HepG2 (cell line): Measurements from ENCODE around the gene DUSP16. TPM values are rescaled to one million over a fixed set of nuclear protein-coding genes. Genes with fewer than 3 reads are reported as not detected.

Experiments used
- ATAC-seq: fragments of 200-7000 bp; cut with Tn5 transposase; 3 replicates; pipeline ENCODE4 v1.9.1; 2020; ENCODE audit warnings: mild to moderate bottlenecking, moderate library complexity
- BruUV-seq: library from RNA; stranded (reverse); fragments of 400-500 nt; replicated peaks from 2 replicates; lab custom pipeline; 2021; lab: Mats Ljungman, UMichigan
- CTCF ChIA-PET: fragments of 300-600 bp; formaldehyde crosslinking; extraction: SDS; loops from one replicate; lab custom pipeline; 2021; ENCODE audit warnings: low total read pairs, inconsistent platforms, low intra/inter-chr PET ratio; lab: Yijun Ruan, JAX
- POLR2A ChIA-PET: fragments of 350-600 bp; sonication (Branson Sonifier 250); formaldehyde crosslinking; loops from one replicate; lab custom pipeline; 2020; ENCODE audit warnings: antibody characterized with exemption, inconsistent platforms; lab: Yijun Ruan, JAX
- DNase-seq: peaks from one replicate; pipeline ENCODE4 v3.0.0-alpha.2; 2015; ENCODE audit warnings: low spot score
- FAIRE-seq: peaks from 3 replicates; lab custom pipeline; 2011; peaks lifted over from hg19 to GRCh38; lab: Jason Lieb, UNC
- H2AFZ ChIP-seq: one replicate; pipeline ENCODE4 v1.6.1; 2011; ENCODE audit warnings: low read length, inconsistent platforms
- H3K27ac ChIP-seq: fragments of 300-600 bp; 3 replicates; pipeline ENCODE4 v1.8.0; 2011; ENCODE audit warnings: mixed run types, mild to moderate bottlenecking, mixed read lengths, low read length, inconsistent platforms; ENCODE audit not compliant: insufficient read depth; ENCODE audit errors: extremely low read length
- H3K27me3 ChIP-seq, 2 experiments: fragments of 200-600 bp in 1 of 2; 2 replicates in 1 of 2; 3 replicates in 1 of 2; pipeline versions ENCODE4 v1.6.0 to v1.8.0; 2011; ENCODE audit warnings: low read length in 2 of 2, mild to moderate bottlenecking in 2 of 2, moderate library complexity in 2 of 2, inconsistent platforms in 1 of 2; ENCODE audit not compliant: insufficient read depth in 2 of 2, control insufficient read depth in 1 of 2
- H3K36me3 ChIP-seq, 2 experiments: fragments of 200-600 bp in 1 of 2; replicated peaks in 1 of 2; 2 replicates in 1 of 2; 3 replicates in 1 of 2; pipeline versions ENCODE4 v1.5.1 to v1.8.0; 2011; ENCODE audit warnings: low read length in 2 of 2, inconsistent platforms in 1 of 2; ENCODE audit not compliant: insufficient read depth in 2 of 2, control insufficient read depth in 1 of 2
- H3K4me1 ChIP-seq: 2 replicates; pipeline ENCODE4 v1.5.1; 2012; ENCODE audit warnings: low read length, inconsistent platforms; ENCODE audit not compliant: insufficient read depth
- H3K4me2 ChIP-seq: 2 replicates; pipeline ENCODE4 v1.6.0; 2011; ENCODE audit warnings: low read depth, low read length, inconsistent platforms
- H3K4me3 ChIP-seq, 3 experiments: fragments of 200-600 bp in 1 of 3; sonication (generic), shearing (Covaris generic) in 1 of 3; replicated peaks in 1 of 3; 2 replicates each; pipeline ENCODE4 v1.5.1; 2011 to 2016; ENCODE audit warnings: low read length in 3 of 3, inconsistent platforms in 2 of 3, low read depth in 2 of 3, mild to moderate bottlenecking in 2 of 3, control low read depth in 1 of 3, mixed read lengths in 1 of 3; ENCODE audit not compliant: insufficient read depth in 1 of 3
- H3K79me2 ChIP-seq: one replicate; pipeline ENCODE4 v1.6.1; 2011; ENCODE audit warnings: low read length, inconsistent platforms; ENCODE audit not compliant: insufficient read depth
- H3K9ac ChIP-seq: 2 replicates; pipeline ENCODE4 v1.6.0; 2011; ENCODE audit warnings: mild to moderate bottlenecking, low read depth, low read length, inconsistent platforms; ENCODE audit not compliant: insufficient read depth
- H3K9me3 ChIP-seq: 2 replicates; pipeline ENCODE4 v1.5.1; 2012; ENCODE audit warnings: mild to moderate bottlenecking, low read length
- H4K20me1 ChIP-seq: 2 replicates; pipeline ENCODE4 v1.6.0; 2011; ENCODE audit warnings: inconsistent platforms, mild to moderate bottlenecking, low read length, moderate library complexity; ENCODE audit not compliant: insufficient read depth
- EZH2 ChIP-seq: conservative IDR thresholded peaks from 2 replicates; pipeline ENCODE4 v1.6.1; 2012; ENCODE audit warnings: mild to moderate bottlenecking, low read depth, low read length, moderate library complexity
- FOXP1 ChIP-seq, 2 experiments: fragments of 450-650 bp in 1 of 2; IDR thresholded peaks; 2 replicates each; pipeline ENCODE4 v1.6.1; 2017 to 2018; ENCODE audit warnings: antibody characterized with exemption in 1 of 2
- PITX1 ChIP-seq: sonication (generic); formaldehyde crosslinking; IDR thresholded peaks from 2 replicates; pipeline ENCODE4 v1.5.1; 2020; ENCODE audit warnings: mild to moderate bottlenecking, missing genetic modification reagents
- SOX6 ChIP-seq, 2 experiments: fragments of 450-650 bp in 1 of 2; sonication (generic) in 1 of 2; formaldehyde crosslinking in 1 of 2; IDR thresholded peaks; 2 replicates each; pipeline versions ENCODE4 v1.4.0 to v1.6.1; 2017 to 2020; ENCODE audit warnings: antibody characterized with exemption in 1 of 2, mild to moderate bottlenecking in 1 of 2, missing genetic modification reagents in 1 of 2
- SRSF4 ChIP-seq: fragments of 200-400 bp; formaldehyde crosslinking; IDR thresholded peaks from one replicate; pipeline ENCODE4 v1.6.1; 2018; ENCODE audit warnings: mild to moderate bottlenecking, low read depth, low read length, moderate library complexity; ENCODE audit not compliant: poor library complexity, severe bottlenecking
- ZNF234 ChIP-seq: sonication (generic); formaldehyde crosslinking; conservative IDR thresholded peaks from 2 replicates; pipeline ENCODE4 v1.5.1; 2020; ENCODE audit warnings: mild to moderate bottlenecking, missing genetic modification reagents
- WGBS: methylation state at CpG from one replicate; pipeline ENCODE4 v1.1.6; 2017; ENCODE audit warnings: low lambda C conversion rate; 5-methylcytosine and 5-hydroxymethylcytosine counted together
- in situ Hi-C: cut with HindIII; loops from 2 replicates; pipeline ENCODE4 v1.10.0; 2017; ENCODE audit warnings: low pct_unique_long_range_greater_than_20kb; ENCODE audit not compliant: extremely low pct_ligation_motif_present
- intact Hi-C: fragments of 100-400 bp; cut with micrococcal nuclease; formaldehyde crosslinking; loops from one replicate; pipeline ENCODE4 v1.10.0; 2022; ENCODE audit not compliant: unreplicated experiment
- polyA plus RNA-seq, 8 experiments: library from polyadenylated mRNA; depleted of rRNA in 3 of 8; stranded (reverse) in 7 of 8; unstranded in 1 of 8; fragments of >200 nt; fragmentation: Illumina TruSeq in 4 of 8; extraction: Trizol in 4 of 8; gene quantifications; 2 replicates each; pipeline versions ENCODE4 v1.2.1 to v1.2.3, GENCODE V29; 2011 to 2016; ENCODE audit warnings: low read depth in 4 of 8, missing spikeins in 1 of 8, mixed read lengths in 1 of 8; ENCODE audit not compliant: insufficient read depth in 1 of 8
- total RNA-seq, 5 experiments: library from RNA; depleted of rRNA; stranded (reverse); fragments of >200 nt; fragmentation: Illumina TruSeq; extraction: Trizol; gene quantifications; 2 replicates each; pipeline ENCODE4 v1.2.3, GENCODE V29; 2016; ENCODE audit warnings: low read depth in 1 of 5
- TF ChIP-seq, protein P1 (sequence below): sonication (generic); formaldehyde crosslinking; IDR thresholded peaks from 2 replicates; pipeline ENCODE4 v1.8.1; 2023; ENCODE audit warnings: mild to moderate bottlenecking, missing genetic modification reagents, borderline replicate concordance
- TF ChIP-seq, protein P2 (sequence below): sonication (generic); formaldehyde crosslinking; IDR thresholded peaks from 2 replicates; pipeline ENCODE4 v1.4.0; 2020; ENCODE audit warnings: low read depth, mild to moderate bottlenecking, missing genetic modification reagents
- TF ChIP-seq, protein P3 (sequence below): sonication (generic); formaldehyde crosslinking; IDR thresholded peaks from 2 replicates; pipeline ENCODE4 v1.5.1; 2020; ENCODE audit warnings: missing genetic modification reagents, mild to moderate bottlenecking, borderline replicate concordance
- TF ChIP-seq, protein P4 (sequence below), 2 experiments: sonication (generic) in 1 of 2; formaldehyde crosslinking in 1 of 2; IDR thresholded peaks; 2 replicates each; pipeline versions ENCODE4 v1.4.0 to v1.6.1; 2016 to 2020; ENCODE audit warnings: borderline replicate concordance in 1 of 2, low read depth in 1 of 2, mild to moderate bottlenecking in 1 of 2, missing genetic modification reagents in 1 of 2

The DUSP16 gene
- total and polyA plus RNA-seq, 2 of the 13 experiments (the other 11 are each of a cell fraction or from before 2014, with no cell fraction given): 45.7 to 46.6 TPM

DNA sequence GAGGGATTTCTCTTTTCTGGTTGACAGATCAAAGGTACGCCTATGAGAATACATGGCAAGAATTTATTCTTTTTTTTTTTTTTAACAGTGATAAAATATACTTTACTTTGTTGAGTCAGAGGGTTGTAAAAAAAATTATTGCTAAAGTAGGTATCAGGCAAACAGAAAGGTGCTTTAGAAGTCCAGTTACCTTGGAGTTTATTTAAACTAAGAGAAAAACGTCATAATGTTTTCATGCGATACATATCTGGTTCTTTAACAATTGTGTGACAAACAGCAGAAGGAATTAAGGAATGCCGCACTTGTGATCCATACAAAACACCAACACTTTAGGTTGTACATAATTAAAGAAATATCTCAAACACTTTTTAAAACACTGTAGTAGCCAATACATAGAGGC, 111.6 kb downstream of the DUSP16 start:
- Histone ChIP-seq H4K20me1 (no peaks in the 10 kb centered on the region), H3K9me3 (no peaks in the 10 kb centered on the region), H3K36me3 (no peaks in the 10 kb centered on the region), H3K4me2 (no peak overlapping the region), H3K4me3 (no peak overlapping the region), H3K79me2 (no peaks in the 10 kb centered on the region)
- intact Hi-C loops: no loop called here
- no peak for FAIRE-seq
- no TSS peak for BruUV-seq
- POLR2A ChIA-PET: interaction anchor here (1.5 kb wide), 1 partner anchor 53 kb away, joined by 7 read pairs; no protein-coding TSS in a partner anchor
- TF ChIP-seq, protein P1, sequence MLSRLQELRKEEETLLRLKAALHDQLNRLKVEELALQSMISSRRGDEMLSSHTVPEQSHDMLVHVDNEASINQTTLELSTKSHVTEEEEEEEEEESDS (CRISPR knock-in tag): no peak
- TF ChIP-seq, protein P2, sequence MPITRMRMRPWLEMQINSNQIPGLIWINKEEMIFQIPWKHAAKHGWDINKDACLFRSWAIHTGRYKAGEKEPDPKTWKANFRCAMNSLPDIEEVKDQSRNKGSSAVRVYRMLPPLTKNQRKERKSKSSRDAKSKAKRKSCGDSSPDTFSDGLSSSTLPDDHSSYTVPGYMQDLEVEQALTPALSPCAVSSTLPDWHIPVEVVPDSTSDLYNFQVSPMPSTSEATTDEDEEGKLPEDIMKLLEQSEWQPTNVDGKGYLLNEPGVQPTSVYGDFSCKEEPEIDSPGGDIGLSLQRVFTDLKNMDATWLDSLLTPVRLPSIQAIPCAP (CRISPR knock-in tag): no peak
- TF ChIP-seq, all 625 proteins: peak for 0
- no peak for DNase-seq
- no peak for ATAC-seq
- Histone ChIP-seq H2AFZ (no peak overlapping the region), H3K27ac (peak overlapping the region; percentile 75), H3K27me3 (no peaks in the 10 kb centered on the region), H3K9ac (0 out of 2 replicates have a peak overlapping the region, but pooled peaks have one; percentile 4), H3K4me1 (peaks cover 70% of the 10 kb centered on the region)
- WGBS: 85% methylated on average over 4 of the region's 4 CpGs
- CTCF ChIA-PET: no interaction called here
- in situ Hi-C loops: no loop called here

DNA sequence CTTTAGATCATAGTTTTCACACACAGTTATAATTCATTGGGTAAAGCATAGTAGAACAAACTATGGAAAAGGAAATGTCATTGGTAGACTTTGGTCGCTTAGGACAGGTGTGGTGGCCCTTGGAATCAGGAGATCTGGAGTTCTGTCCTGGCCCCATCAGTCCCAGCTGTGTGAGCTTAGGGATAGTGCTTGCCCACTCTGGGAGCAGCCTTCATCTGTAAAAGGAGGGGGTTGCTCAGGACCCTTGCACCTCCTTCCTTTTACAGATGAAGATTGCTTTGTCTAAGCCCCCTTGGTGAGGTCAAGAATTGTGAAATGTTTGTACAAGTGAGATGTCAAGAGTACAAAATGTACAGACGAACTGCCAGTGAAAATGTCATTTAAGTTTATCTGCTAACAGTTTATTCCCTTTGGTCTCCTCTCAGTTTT, 112.6 kb downstream of the DUSP16 start:
- H3K9ac ChIP-seq: peak overlapping the region; percentile 57
- peaks cover 72% of the 10 kb centered on the region for H3K4me1 ChIP-seq
- FAIRE-seq (no peak), DNase-seq (peak; percentile 54), ATAC-seq (peak; percentile 81)
- ChIA-PET CTCF (no interaction called here), POLR2A (interaction anchor here (1.4 to 1.5 kb wide), 2 partner anchors 47 to 52 kb away, joined by 7 to 8 read pairs; no protein-coding TSS in a partner anchor)
- peak overlapping the region; percentile 75 for H3K27ac ChIP-seq
- H3K27me3 ChIP-seq: no peaks in the 10 kb centered on the region
- no peaks in the 10 kb centered on the region for H3K36me3 ChIP-seq
- no peaks in the 10 kb centered on the region for H3K9me3 ChIP-seq
- no peaks in the 10 kb centered on the region for H3K79me2 ChIP-seq
- 6% methylated on average over 2 of the region's 2 CpGs for WGBS
- H3K4me3 ChIP-seq: peak overlapping the region in 1 of 3 experiments; percentile 26; a peak in 1 of 6 replicates
- H4K20me1 ChIP-seq: no peaks in the 10 kb centered on the region
- no peak overlapping the region for H2AFZ ChIP-seq
- H3K4me2 ChIP-seq: peak overlapping the region; percentile 70
- intact Hi-C loops (no loop called here), in situ Hi-C loops (no loop called here)
- TSS peak; percentile 89 for BruUV-seq
- TF ChIP-seq, protein P3, sequence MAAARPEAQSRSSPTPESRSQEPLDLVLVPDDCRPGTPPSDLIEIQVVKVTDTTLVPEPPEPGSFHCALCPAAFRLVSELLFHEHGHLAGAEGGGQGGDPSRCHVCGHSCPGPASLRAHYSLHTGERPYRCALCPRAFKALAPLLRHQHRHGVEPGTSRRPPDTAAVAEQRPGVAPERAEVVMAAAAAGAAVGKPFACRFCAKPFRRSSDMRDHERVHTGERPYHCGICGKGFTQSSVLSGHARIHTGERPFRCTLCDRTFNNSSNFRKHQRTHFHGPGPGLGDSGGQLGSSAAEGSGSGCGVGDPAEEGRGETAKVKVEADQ (CRISPR knock-in tag): no peak
- TF ChIP-seq FOXP1 (IDR thresholded peaks at IDR 0.05) (no peak), FOXP1 (CRISPR knock-in tag; IDR thresholded peaks at IDR 0.05) (peak; percentile 48; the same call in 1 of the 2 replicates), SRSF4 (no peak), EZH2 (no peak), PITX1 (CRISPR knock-in tag) (no peak), ZNF234 (CRISPR knock-in tag) (no peak), SOX6 (IDR thresholded peaks at IDR 0.05) (no peak), SOX6 (CRISPR knock-in tag; IDR thresholded peaks at IDR 0.05) (no peak; the same call in 1 of the 2 replicates)
- TF ChIP-seq, protein P4, sequence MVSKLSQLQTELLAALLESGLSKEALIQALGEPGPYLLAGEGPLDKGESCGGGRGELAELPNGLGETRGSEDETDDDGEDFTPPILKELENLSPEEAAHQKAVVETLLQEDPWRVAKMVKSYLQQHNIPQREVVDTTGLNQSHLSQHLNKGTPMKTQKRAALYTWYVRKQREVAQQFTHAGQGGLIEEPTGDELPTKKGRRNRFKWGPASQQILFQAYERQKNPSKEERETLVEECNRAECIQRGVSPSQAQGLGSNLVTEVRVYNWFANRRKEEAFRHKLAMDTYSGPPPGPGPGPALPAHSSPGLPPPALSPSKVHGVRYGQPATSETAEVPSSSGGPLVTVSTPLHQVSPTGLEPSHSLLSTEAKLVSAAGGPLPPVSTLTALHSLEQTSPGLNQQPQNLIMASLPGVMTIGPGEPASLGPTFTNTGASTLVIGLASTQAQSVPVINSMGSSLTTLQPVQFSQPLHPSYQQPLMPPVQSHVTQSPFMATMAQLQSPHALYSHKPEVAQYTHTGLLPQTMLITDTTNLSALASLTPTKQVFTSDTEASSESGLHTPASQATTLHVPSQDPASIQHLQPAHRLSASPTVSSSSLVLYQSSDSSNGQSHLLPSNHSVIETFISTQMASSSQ (IDR thresholded peaks at IDR 0.05; ENCODE audit: low read depth): no peak
- TF ChIP-seq, protein P4 (CRISPR knock-in tag; IDR thresholded peaks at IDR 0.05; ENCODE audit: borderline replicate concordance): no peak
